ENCODE data around the gene PDZRN3.

PDZRN3 gene

GRCh38 chr3:73419179-73419803 lies 205.4 kb downstream of the PDZRN3 start:
- DNase-seq: no peak
- in situ Hi-C loops (cut with HindIII; ENCODE audit: low pct_ligation_motif_present, low pct_unique_long_range_greater_than_20kb, low sequenced_read_pairs): no loop called here

GRCh38 chr3:73418681-73419080 lies 206.1 kb downstream of the PDZRN3 start:
- DNase-seq: no peak
- in situ Hi-C loops (cut with HindIII; ENCODE audit: low pct_ligation_motif_present, low pct_unique_long_range_greater_than_20kb, low sequenced_read_pairs): no loop called here

GRCh38 chr3:73415118-73415517 lies 209.6 kb downstream of the PDZRN3 start:
- in situ Hi-C loops (cut with HindIII; ENCODE audit: low pct_ligation_motif_present, low pct_unique_long_range_greater_than_20kb, low sequenced_read_pairs): no loop called here
- no peak for DNase-seq

GRCh38 chr3:73413619-73414018 lies 211.1 kb downstream of the PDZRN3 start:
- in situ Hi-C loops (cut with HindIII; ENCODE audit: low pct_ligation_motif_present, low pct_unique_long_range_greater_than_20kb, low sequenced_read_pairs): no loop called here
- DNase-seq: no peak

- no peak for DNase-seq
- in situ Hi-C loops (cut with HindIII; ENCODE audit: low pct_ligation_motif_present, low pct_unique_long_range_greater_than_20kb, low sequenced_read_pairs): no loop called here
Measured at GRCh38 chr3:73411993-73412392, 212.7 kb downstream of the PDZRN3 start.

GRCh38 chr3:73411545-73411944 lies 213.2 kb downstream of the PDZRN3 start:
- no peak for DNase-seq
- in situ Hi-C loops (cut with HindIII; ENCODE audit: low pct_ligation_motif_present, low pct_unique_long_range_greater_than_20kb, low sequenced_read_pairs): no loop called here

- DNase-seq: no peak
- in situ Hi-C loops (cut with HindIII; ENCODE audit: low pct_ligation_motif_present, low pct_unique_long_range_greater_than_20kb, low sequenced_read_pairs): no loop called here
Measured at GRCh38 chr3:73409138-73409763, 215.5 kb downstream of the PDZRN3 start.

GRCh38 chr3:73408634-73409033 lies 216.1 kb downstream of the PDZRN3 start:
- in situ Hi-C loops (cut with HindIII; ENCODE audit: low pct_ligation_motif_present, low pct_unique_long_range_greater_than_20kb, low sequenced_read_pairs): no loop called here
- DNase-seq: no peak

GRCh38 chr3:73407577-73407976 lies 217.2 kb downstream of the PDZRN3 start:
- DNase-seq: no peak
- in situ Hi-C loops (cut with HindIII; ENCODE audit: low pct_ligation_motif_present, low pct_unique_long_range_greater_than_20kb, low sequenced_read_pairs): no loop called here

- in situ Hi-C loops (cut with HindIII; ENCODE audit: low pct_ligation_motif_present, low pct_unique_long_range_greater_than_20kb, low sequenced_read_pairs): no loop called here
- no peak for DNase-seq
Measured at GRCh38 chr3:73405853-73406252, 218.9 kb downstream of the PDZRN3 start.

- in situ Hi-C loops (cut with HindIII; ENCODE audit: low pct_ligation_motif_present, low pct_unique_long_range_greater_than_20kb, low sequenced_read_pairs): no loop called here
- no peak for DNase-seq
Measured at GRCh38 chr3:73405000-73405399, 219.7 kb downstream of the PDZRN3 start.

- in situ Hi-C loops (cut with HindIII; ENCODE audit: low pct_ligation_motif_present, low pct_unique_long_range_greater_than_20kb, low sequenced_read_pairs): no loop called here
- DNase-seq: no peak
Measured at GRCh38 chr3:73404435-73404834, 220.3 kb downstream of the PDZRN3 start.

- DNase-seq: no peak
- in situ Hi-C loops (cut with HindIII; ENCODE audit: low pct_ligation_motif_present, low pct_unique_long_range_greater_than_20kb, low sequenced_read_pairs): no loop called here
Measured at GRCh38 chr3:73403444-73403843, 221.3 kb downstream of the PDZRN3 start.

- in situ Hi-C loops (cut with HindIII; ENCODE audit: low pct_ligation_motif_present, low pct_unique_long_range_greater_than_20kb, low sequenced_read_pairs): no loop called here
- DNase-seq: no peak
Measured at GRCh38 chr3:73401616-73402279, 223.0 kb downstream of the PDZRN3 start.

GRCh38 chr3:73401059-73401458 lies 223.7 kb downstream of the PDZRN3 start:
- in situ Hi-C loops (cut with HindIII; ENCODE audit: low pct_ligation_motif_present, low pct_unique_long_range_greater_than_20kb, low sequenced_read_pairs): no loop called here
- DNase-seq: no peak

GRCh38 chr3:73399666-73400253 lies 225.0 kb downstream of the PDZRN3 start:
- DNase-seq: no peak
- in situ Hi-C loops (cut with HindIII; ENCODE audit: low pct_ligation_motif_present, low pct_unique_long_range_greater_than_20kb, low sequenced_read_pairs): no loop called here

GRCh38 chr3:73399106-73399505 lies 225.6 kb downstream of the PDZRN3 start:
- no peak for DNase-seq
- in situ Hi-C loops (cut with HindIII; ENCODE audit: low pct_ligation_motif_present, low pct_unique_long_range_greater_than_20kb, low sequenced_read_pairs): no loop called here

GRCh38 chr3:73398084-73398483 lies 226.7 kb downstream of the PDZRN3 start:
- in situ Hi-C loops (cut with HindIII; ENCODE audit: low pct_ligation_motif_present, low pct_unique_long_range_greater_than_20kb, low sequenced_read_pairs): no loop called here
- no peak for DNase-seq

GRCh38 chr3:73394240-73394639 lies 230.5 kb downstream of the PDZRN3 start:
- DNase-seq: no peak
- in situ Hi-C loops (cut with HindIII; ENCODE audit: low pct_ligation_motif_present, low pct_unique_long_range_greater_than_20kb, low sequenced_read_pairs): no loop called here

GRCh38 chr3:73393005-73393404 lies 231.7 kb downstream of the PDZRN3 start:
- no peak for DNase-seq
- in situ Hi-C loops (cut with HindIII; ENCODE audit: low pct_ligation_motif_present, low pct_unique_long_range_greater_than_20kb, low sequenced_read_pairs): no loop called here

Measured in ACHN (cell line).